HL-60/S4 (cell line): ENCODE results near the gene ZNF280D.
"Not testable (repeated sequence)": the region's sequence is repeated elsewhere in the genome, so short reads cannot be mapped to it uniquely, and the experiment has no call there.

Source experiments
- in situ Hi-C: fragments of 300-500 bp; cut with MboI; formaldehyde crosslinking; loops from 2 replicates; pipeline ENCODE4 v1.14.3; 2022; ENCODE audit warnings: low sequenced_read_pairs

The ZNF280D gene, protein sequence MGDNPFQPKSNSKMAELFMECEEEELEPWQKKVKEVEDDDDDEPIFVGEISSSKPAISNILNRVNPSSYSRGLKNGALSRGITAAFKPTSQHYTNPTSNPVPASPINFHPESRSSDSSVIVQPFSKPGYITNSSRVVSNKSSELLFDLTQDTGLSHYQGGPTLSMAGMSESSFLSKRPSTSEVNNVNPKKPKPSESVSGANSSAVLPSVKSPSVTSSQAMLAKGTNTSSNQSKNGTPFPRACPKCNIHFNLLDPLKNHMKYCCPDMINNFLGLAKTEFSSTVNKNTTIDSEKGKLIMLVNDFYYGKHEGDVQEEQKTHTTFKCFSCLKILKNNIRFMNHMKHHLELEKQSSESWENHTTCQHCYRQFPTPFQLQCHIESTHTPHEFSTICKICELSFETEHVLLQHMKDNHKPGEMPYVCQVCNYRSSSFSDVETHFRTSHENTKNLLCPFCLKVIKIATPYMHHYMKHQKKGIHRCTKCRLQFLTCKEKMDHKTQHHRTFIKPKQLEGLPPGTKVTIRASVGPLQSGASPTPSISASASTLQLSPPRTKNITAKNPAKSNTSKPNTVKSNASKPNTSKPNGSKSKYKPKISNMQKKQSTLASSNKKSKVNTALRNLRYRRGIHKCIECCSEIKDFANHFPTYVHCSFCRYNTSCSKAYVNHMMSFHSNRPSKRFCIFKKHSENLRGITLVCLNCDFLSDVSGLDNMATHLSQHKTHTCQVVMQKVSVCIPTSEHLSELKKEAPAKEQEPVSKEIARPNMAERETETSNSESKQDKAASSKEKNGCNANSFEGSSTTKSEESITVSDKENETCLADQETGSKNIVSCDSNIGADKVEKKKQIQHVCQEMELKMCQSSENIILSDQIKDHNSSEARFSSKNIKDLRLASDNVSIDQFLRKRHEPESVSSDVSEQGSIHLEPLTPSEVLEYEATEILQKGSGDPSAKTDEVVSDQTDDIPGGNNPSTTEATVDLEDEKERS

GRCh38 chr15:56733136-56734012 lies at the start of gene ZNF280D:
Gene ZNF280D (minus strand): TSS chr15:56733509. CDS start chr15:56707109, 26,400 bp downstream.
- in situ Hi-C loops = no loop called here

- in situ Hi-C loops = no loop called here
Observed at GRCh38 chr15:56782306-56782705, 49.0 kb upstream of the ZNF280D start.

- in situ Hi-C loops = no loop called here
Observed at GRCh38 chr15:56781666-56782065, 48.4 kb upstream of the ZNF280D start.

DNA sequence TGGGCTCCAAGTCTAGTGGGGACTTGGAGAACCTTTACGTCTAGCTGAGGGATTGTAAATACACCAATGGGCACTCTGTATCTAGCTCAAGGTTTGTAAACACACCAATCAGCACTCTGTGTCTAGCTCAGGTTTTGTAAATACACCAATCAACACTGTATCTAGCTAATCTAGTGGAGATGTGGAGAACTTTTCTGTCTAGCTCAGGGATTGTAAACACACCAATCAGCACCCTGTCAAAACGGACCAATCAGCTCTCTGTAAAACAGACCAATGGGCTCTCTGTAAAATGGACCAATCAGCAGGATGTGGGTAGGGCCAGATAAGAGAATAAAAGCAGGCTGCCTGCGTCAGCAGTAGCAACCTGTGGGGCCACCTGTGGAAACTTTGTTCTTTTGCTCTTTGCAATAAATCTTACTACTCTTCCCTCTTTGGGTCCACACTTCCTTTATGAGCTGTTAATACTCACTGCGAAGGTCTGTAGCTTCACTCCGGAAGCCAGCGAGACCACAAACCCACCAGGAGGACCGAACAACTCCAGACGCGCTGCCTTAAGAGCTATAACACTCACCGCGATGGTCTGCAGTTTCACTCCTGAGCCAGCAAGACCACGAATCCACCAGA lies 46.9 kb upstream of the ZNF280D start:
- in situ Hi-C loops = not testable (repeated sequence)

- in situ Hi-C loops = not testable (repeated sequence)
Observed at GRCh38 chr15:56779449-56779848, 46.1 kb upstream of the ZNF280D start.

- in situ Hi-C loops = no loop called here
Observed at GRCh38 chr15:56778761-56779160, 45.5 kb upstream of the ZNF280D start.

DNA sequence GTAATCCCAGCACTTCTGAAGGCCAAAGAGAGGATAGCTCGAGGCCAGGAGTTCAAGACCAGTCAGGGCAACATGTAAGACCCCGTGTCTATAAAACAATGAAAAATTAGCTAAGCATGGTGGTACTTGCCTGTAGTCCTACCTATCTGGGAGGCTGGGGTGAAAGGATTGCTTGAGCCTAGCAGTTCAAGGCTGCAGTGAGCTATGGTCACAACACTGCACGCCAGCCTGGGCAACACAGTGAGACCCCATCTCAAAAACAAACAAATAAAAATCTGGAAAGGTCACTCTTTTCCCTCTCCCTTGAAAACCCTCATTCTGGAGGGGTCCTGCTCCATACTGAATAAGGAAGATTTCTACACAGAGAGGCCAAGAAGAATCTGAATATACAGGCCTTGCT lies 43.5 kb upstream of the ZNF280D start:
- in situ Hi-C loops = no loop called here

GRCh38 chr15:56775641-56776040 lies 42.3 kb upstream of the ZNF280D start:
- in situ Hi-C loops = no loop called here

GRCh38 chr15:56774356-56774755 lies 41.0 kb upstream of the ZNF280D start:
- in situ Hi-C loops = no loop called here

DNA sequence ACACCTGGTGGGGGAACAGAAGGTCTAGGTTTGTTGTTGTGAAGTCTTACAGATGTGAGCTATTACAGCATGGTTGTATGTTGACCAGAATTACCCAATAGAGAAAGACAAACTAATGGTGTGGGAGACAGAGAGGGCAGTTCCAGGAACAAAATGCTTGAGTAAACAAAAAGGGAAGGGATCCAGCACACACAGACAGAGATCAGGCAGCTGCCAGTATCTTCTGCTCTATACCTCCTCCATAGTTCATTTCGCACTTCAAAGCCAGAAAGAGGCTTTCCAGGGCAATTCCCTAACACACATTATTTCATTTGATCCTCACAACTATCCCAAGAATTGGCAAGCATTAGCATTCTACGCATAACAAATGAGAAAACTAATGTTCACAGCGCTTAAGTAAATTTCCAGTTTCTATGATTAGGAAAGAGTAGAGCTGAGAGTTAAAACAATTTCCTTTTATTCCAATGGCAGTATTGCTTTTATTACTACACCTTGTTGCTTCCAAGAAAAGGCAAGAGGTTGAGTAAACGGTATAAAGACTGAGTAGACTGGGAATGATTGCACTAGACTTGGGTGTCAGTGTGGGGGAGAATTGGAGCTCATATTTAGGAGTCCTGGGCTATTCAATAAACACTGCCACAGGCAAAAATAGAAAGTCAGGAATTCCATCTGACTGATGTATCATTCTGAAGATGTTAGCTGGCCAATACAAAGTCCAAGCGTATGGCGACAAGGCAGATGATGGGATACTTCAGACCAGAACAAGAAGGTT lies 39.7 kb upstream of the ZNF280D start:
- in situ Hi-C loops = no loop called here

- in situ Hi-C loops = no loop called here
Observed at GRCh38 chr15:56770173-56770572, 36.9 kb upstream of the ZNF280D start.

DNA sequence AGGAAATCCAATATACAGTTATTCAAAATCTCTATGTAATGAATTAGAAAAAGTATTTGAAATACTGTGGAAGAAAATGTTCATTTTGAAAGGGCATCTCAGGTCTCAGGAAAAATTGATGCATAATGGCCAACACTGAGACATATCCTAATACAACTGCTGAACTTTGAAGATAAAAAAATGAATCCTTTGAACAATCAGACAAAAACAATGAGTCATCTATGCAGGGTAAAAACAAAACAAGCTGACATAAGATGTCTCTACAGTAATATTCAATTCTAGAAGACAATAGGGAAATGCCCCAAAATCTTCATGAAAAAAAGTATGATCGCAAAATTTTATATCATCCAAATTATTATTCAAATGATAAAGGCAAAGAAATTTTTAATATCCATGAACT lies 34.0 kb upstream of the ZNF280D start:
- in situ Hi-C loops = no loop called here

DNA sequence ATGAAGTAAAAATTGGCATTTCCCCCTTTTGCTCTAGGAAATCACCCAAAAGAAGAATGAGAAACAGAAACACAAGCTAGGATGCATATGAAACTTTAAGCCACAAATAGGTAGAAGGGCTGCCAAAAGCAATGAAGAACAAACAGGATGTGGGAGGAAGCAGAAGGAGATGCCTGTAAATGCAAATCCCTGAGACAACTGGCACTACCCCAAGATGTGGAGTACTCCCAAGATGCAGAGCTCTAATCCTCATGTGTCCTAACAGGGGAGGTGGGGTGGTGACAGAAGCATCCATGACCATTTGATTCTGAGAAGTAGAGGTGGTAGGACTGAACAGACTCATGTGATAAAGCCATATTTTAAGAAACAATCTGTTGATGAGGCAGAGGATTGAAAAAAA lies 31.9 kb upstream of the ZNF280D start:
- in situ Hi-C loops = no loop called here

GRCh38 chr15:56763141-56763895 lies 30.0 kb upstream of the ZNF280D start:
- in situ Hi-C loops = no loop called here

GRCh38 chr15:56760186-56760585 lies 26.9 kb upstream of the ZNF280D start:
- in situ Hi-C loops = no loop called here

- in situ Hi-C loops = no loop called here
Observed at GRCh38 chr15:56759450-56759845, 26.1 kb upstream of the ZNF280D start.

GRCh38 chr15:56758770-56759449 lies 25.6 kb upstream of the ZNF280D start:
- in situ Hi-C loops = no loop called here

DNA sequence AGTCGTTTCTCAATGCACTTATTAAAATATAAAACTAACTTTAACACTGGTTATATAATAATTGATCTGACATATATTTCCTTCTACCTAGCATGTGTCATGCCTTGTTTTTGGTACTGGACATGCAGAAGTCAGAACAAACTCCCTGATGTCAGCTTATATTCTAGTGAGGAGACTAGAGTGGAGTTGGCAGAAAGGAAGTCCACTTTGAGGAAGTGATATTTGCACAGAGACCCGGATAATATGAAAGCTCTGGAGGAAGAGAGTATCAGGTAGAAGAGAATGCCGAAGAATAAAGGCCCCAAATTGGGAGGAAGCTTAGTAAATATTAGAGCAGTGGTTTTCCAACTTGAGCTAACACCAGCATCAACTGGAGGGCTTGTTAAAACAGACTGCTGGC lies 24.6 kb upstream of the ZNF280D start:
- in situ Hi-C loops = no loop called here
